Naive thymus-derived CD8-positive, alpha-beta T cell (primary cell): ENCODE measurements around the gene DAPK2. TPM values are rescaled to one million over a fixed set of nuclear protein-coding genes. Genes with fewer than 3 reads are reported as not detected.

Experiments
- ATAC-seq, 2 donors: fragments of 150-1000 bp; cut with Tn5 transposase in 1 of 2; sonication (Bioruptor Pico), chemical (Tn5 transposase) in 1 of 2; 1 replicate in 1 of 2; 2 replicates in 1 of 2; pipeline ENCODE4 v1.10.0; 2021; ENCODE audit warnings: mild to moderate bottlenecking in 2 of 2, moderate library complexity in 2 of 2
- POLR2A ChIA-PET: fragments of 350-600 bp; sonication (Branson Sonifier 250); formaldehyde crosslinking; loops from one replicate; lab custom pipeline; 2021; ENCODE audit warnings: antibody characterized with exemption; lab: Charles Lee
- DNase-seq, 10 donors: peaks; one replicate each; pipeline versions ENCODE4 v3.0.0 to v3.0.0-alpha.2; 2020 to 2022
- H3K27ac Mint-ChIP-seq, 10 donors: one replicate each; pipeline ENCODE4 v1.8.0; 2020 to 2022; ENCODE audit warnings: mild to moderate bottlenecking in 10 of 10, mixed read lengths in 10 of 10, moderate library complexity in 4 of 10, inconsistent platforms in 1 of 10
- H3K27me3 Mint-ChIP-seq, 5 donors: one replicate each; pipeline ENCODE4 v1.8.0; 2021 to 2022; ENCODE audit warnings: mixed read lengths in 5 of 5
- H3K36me3 Mint-ChIP-seq, 3 donors: one replicate each; pipeline ENCODE4 v1.8.0; 2020 to 2022; ENCODE audit warnings: mixed read lengths in 3 of 3, mild to moderate bottlenecking in 2 of 3, inconsistent platforms in 1 of 3
- H3K4me1 Mint-ChIP-seq, 4 donors: one replicate each; pipeline ENCODE4 v1.8.0; 2021 to 2022; ENCODE audit warnings: mixed read lengths in 4 of 4
- H3K4me3 Mint-ChIP-seq, 10 donors: one replicate each; pipeline ENCODE4 v1.8.0; 2020 to 2022; ENCODE audit warnings: mild to moderate bottlenecking in 10 of 10, mixed read lengths in 10 of 10, moderate library complexity in 6 of 10, inconsistent platforms in 1 of 10
- H3K9me3 Mint-ChIP-seq, 9 donors: one replicate each; pipeline ENCODE4 v1.8.0; 2020 to 2022; ENCODE audit warnings: mixed read lengths in 9 of 9, mild to moderate bottlenecking in 3 of 9, inconsistent platforms in 1 of 9, moderate library complexity in 1 of 9
- polyA plus RNA-seq, 3 donors: library from polyadenylated mRNA; unstranded; fragments of 300-500 nt; fragmentation: Illumina TruSeq; gene quantifications; one replicate each; pipeline ENCODE4 v1.2.3, GENCODE V29; 2021
- total RNA-seq, 8 experiments: library from RNA in 2 of 8; stranded (reverse) in 2 of 8; gene quantifications; one replicate each; pipeline ENCODE4 v1.2.3 and lab custom pipeline; 2021 to 2026

Gene DAPK2
- total and polyA plus RNA-seq, 5 experiments from 2014 or later, result 0.41 to 4.0 (median 1.3) TPM

DNA sequence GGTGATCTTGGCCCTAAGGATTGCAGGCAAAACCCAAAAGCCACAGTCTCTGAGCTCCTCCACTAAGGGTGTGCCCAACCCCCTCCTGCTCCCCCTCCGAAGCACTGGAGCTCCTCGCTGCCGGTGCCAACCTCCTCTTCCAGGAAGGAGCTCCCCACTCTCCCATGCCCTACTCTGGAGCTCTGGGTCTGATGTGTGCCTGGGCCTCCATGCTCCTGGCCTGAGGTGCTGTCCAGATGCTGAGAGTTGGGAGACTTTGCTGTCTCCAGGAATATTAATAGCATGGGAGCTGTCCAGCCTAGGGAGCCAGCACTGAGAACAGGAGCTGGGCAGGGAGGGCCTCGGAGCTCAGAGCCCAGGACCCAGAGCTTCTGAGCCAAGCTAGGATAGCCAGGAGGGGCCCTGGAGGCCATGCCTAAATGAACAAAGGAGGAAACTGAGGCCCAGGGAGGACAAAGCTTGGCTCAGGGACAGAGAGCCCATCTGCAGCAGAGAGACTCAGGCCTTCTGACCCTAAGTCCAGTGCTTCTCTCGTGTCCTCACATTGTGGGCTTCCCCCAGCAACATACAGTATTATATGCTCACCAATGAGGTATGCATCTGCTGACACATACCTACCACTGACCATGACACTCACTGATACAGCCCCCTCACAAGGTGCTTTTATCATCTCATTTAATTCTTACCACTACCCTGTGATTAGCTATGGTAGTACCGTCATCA, 175.6 kb downstream of the DAPK2 start:
- DNase-seq (no peak), ATAC-seq (peak in 1 of 2 donors; percentile 20)
- H3K27ac Mint-ChIP-seq, result peak overlapping the region in 1 of 10 donors; percentile 80
- H3K4me3 Mint-ChIP-seq, result no peak overlapping the region
- peaks cover 12 to 19% (median 14%) of the 10 kb centered on the region in 4 donors for H3K4me1 Mint-ChIP-seq
- peaks cover 0 to 4% (median 2%) of the 10 kb centered on the region in 9 donors for H3K9me3 Mint-ChIP-seq
- no peaks in the 10 kb centered on the region for H3K27me3 Mint-ChIP-seq
- H3K36me3 Mint-ChIP-seq, result peaks cover 0 to 4% (median 4%) of the 10 kb centered on the region in 3 donors
- POLR2A ChIA-PET, result interaction anchor here (1.6 kb wide), 1 partner anchor 10 kb away, joined by 3 read pairs; no protein-coding TSS in a partner anchor

DNA sequence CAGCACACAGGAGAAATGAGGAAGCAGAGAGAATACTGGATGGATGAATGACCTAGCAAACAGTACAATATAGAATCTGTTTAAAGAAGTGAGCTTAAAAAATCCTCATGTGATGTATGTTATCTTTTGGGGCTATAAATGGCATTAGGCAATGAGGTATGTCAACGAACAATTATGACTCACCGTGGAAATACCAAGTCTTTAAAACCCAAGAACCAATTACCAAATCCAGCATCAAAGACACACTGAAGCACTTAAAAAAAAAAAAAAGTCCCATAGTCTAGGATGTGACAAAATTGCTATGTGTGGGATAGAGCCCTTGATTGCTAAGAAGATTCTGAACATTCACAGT, 176.3 kb downstream of the DAPK2 start:
- ATAC-seq (peak; percentile 63 to 82), DNase-seq (no peak)
- no peak overlapping the region for H3K4me3 Mint-ChIP-seq
- peaks cover 12 to 19% (median 14%) of the 10 kb centered on the region in 4 donors for H3K4me1 Mint-ChIP-seq
- H3K27ac Mint-ChIP-seq, result peak overlapping the region in 4 of 10 donors; percentile 22 to 54 (median 50)
- POLR2A ChIA-PET, result interaction anchor here (0.6 to 1.6 kb wide), 2 partner anchors 10 to 291 kb away, joined by 3 to 4 read pairs; no protein-coding TSS in a partner anchor
- H3K27me3 Mint-ChIP-seq, result no peaks in the 10 kb centered on the region
- peaks cover 0 to 4% (median 4%) of the 10 kb centered on the region in 3 donors for H3K36me3 Mint-ChIP-seq
- H3K9me3 Mint-ChIP-seq, result peaks cover 0 to 4% (median 2%) of the 10 kb centered on the region in 9 donors

DNA sequence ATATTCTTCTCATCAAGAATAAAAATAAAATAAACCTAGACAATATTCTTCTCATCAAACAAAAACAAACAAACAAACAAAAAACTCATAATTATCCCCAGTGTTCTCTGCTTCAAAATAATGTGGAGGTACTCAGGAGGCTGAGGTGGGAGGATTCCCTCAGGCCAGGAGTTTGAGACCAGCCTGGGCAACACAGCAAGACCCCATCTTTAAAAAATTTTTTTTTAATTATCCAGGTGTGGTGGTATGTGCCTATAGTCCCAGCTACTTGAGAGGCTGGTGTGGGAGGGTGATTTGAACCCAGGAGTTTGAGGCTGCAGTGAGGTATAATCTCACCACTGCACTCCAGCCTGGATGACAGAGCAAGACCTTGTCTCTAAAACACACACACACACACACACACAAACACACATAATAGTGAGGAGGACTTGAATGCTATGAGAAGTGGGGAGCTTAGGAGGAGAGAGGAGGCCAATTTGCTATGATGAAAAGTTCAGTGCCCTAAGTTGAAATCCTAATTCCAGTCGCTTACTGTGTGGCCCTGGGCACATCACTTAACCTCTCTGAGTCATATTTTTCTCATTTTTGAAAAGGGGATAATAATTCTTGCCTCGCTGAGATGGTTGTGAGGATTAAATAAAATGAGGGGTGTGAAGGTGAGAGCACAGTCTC, 176.8 kb downstream of the DAPK2 start:
- Mint-ChIP-seq H3K27ac (peak overlapping the region in 4 of 10 donors; percentile 22 to 54 (median 50)), H3K9me3 (peaks cover 0 to 4% (median 2%) of the 10 kb centered on the region in 9 donors), H3K4me3 (no peak overlapping the region), H3K36me3 (peaks cover 0 to 4% (median 4%) of the 10 kb centered on the region in 3 donors), H3K27me3 (no peaks in the 10 kb centered on the region), H3K4me1 (peaks cover 12 to 19% (median 14%) of the 10 kb centered on the region in 4 donors)
- DNase-seq (no peak), ATAC-seq (peak in 1 of 2 donors; percentile 14)
- POLR2A ChIA-PET, result interaction anchor here (0.6 to 1.6 kb wide), 2 partner anchors 9 to 291 kb away, joined by 3 to 4 read pairs; no protein-coding TSS in a partner anchor

DNA sequence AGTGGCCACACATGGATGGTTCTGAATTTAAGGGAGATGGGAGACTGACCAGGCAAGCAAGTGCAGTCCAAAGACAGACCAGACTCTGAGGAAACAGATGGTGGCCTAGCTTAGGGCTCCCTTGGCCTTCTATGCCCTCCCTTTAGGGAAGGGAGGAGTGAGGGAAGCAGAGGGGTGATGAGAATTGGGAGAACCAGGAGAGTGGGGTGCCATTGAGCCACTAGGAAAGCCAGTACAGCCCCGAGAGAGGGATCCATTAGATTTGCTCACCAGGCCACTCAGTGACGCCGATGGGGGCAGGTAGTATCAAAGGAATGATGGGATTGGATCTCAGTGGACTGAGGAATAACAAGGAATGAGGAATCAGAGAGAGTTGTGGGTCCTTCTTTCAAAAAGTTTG, 182.1 kb downstream of the DAPK2 start:
- Mint-ChIP-seq H3K4me3 (no peak overlapping the region), H3K27me3 (no peaks in the 10 kb centered on the region), H3K36me3 (no peaks in the 10 kb centered on the region), H3K4me1 (peaks cover 36 to 47% (median 41%) of the 10 kb centered on the region in 4 donors), H3K27ac (peak overlapping the region in 4 of 10 donors; percentile 25 to 43 (median 30)), H3K9me3 (no peaks in the 10 kb centered on the region)
- DNase-seq (no peak), ATAC-seq (no peak)
- POLR2A ChIA-PET, result interaction anchor here (0.7 to 1.9 kb wide), 2 partner anchors 30 to 34 kb away, joined by 3 to 6 read pairs; partner anchors contain the start of gene HERC1

DNA sequence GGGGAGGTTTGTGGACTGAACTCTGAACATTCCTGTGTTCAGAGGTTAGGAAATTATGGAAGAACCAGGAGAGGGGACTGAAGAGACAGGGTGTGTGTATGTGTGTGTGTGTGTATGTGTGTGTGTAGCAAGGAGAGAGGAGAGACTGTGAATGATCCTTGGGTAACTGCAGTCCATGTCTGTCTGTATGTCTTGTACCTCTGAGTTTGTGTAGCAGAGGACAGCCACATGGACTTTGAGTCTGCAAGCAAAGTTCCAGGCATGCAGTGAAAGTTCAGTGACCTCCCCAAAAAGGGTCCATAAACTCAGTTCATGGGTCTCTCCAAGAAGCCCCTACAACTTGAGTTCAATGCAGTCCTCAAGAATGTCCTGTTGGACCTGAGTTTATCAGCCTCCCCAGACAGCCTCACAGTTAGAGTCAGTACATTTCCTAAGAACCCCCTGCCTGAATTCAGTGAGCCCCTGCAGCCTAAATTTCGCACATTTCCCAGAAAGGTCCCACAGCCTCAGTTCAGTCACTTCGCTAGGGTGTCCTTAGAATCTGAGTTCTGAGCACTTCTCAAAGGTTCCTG, 184.3 kb downstream of the DAPK2 start:
- ATAC-seq (no peak), DNase-seq (no peak)
- no peaks in the 10 kb centered on the region for H3K27me3 Mint-ChIP-seq
- peak overlapping the region; percentile 53 to 98 (median 88) for H3K27ac Mint-ChIP-seq
- POLR2A ChIA-PET, result interaction anchor here (0.6 to 0.7 kb wide), 2 partner anchors 60 to 1444 kb away, joined by 4 read pairs; no protein-coding TSS in a partner anchor
- peaks cover 42 to 66% (median 60%) of the 10 kb centered on the region in 4 donors for H3K4me1 Mint-ChIP-seq
- peak overlapping the region in 2 of 10 donors; percentile 30 to 51 for H3K4me3 Mint-ChIP-seq
- H3K9me3 Mint-ChIP-seq, result no peaks in the 10 kb centered on the region
- H3K36me3 Mint-ChIP-seq, result no peaks in the 10 kb centered on the region

DNA sequence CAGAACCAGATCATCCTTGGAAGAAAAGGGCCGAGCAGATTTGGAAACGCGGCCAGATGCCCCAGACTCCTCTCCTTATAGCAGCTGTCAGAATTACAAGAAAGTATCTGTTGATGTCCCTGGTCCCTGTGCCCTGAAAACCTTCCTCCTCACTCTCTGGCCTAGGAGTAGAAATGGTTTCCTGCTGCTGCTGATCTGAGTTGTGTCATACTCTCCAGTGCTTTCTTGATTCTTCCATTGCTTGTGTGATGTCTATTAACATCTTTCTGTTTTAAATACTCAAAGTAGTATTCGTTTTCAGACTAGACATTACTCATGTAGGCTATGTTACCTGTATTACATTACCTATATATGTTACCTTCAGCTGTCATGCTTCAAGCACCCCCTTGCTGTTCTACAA, 185.7 kb downstream of the DAPK2 start:
- ATAC-seq (peak; percentile 22 to 32), DNase-seq (no peak)
- Mint-ChIP-seq H3K27me3 (no peaks in the 10 kb centered on the region), H3K9me3 (no peaks in the 10 kb centered on the region), H3K27ac (peak overlapping the region; percentile 85 to 98 (median 97)), H3K36me3 (no peaks in the 10 kb centered on the region), H3K4me3 (peak overlapping the region; percentile 25 to 88 (median 73)), H3K4me1 (peaks cover 43 to 65% (median 61%) of the 10 kb centered on the region in 4 donors)
- POLR2A ChIA-PET, result interaction anchor here (0.5 to 3.4 kb wide), 13 partner anchors 10 to 356 kb away, joined by 3 to 40 read pairs (median 3); partner anchors contain the start of genes HERC1 and USP3

DNA sequence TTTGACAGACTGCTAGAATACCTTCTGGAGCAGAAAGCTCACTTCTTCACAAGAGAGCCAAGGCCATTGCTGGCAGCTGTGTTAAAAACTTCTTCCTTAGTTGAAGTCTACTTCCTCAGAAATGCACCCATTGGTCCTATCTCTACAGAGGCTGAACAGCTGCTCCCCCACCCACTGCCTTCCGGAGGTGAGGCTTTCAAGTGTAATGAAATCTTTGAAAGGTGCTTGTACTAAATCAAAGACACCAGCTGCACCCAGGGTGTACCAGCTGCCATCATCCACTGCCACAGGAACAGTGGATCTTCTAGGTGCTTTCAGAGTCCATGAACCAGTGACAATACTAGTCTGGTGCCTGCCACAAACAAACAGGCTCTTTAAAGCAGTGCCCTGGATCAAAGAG, 186.1 kb downstream of the DAPK2 start:
- H3K9me3 Mint-ChIP-seq, result no peaks in the 10 kb centered on the region
- peak; percentile 32 to 86 (median 67) for DNase-seq
- no peaks in the 10 kb centered on the region for H3K36me3 Mint-ChIP-seq
- POLR2A ChIA-PET, result interaction anchor here (0.5 to 3.4 kb wide), 14 partner anchors 10 to 356 kb away, joined by 3 to 40 read pairs (median 3); partner anchors contain the start of genes HERC1 and USP3
- H3K4me1 Mint-ChIP-seq, result peaks cover 43 to 68% (median 63%) of the 10 kb centered on the region in 4 donors
- peak overlapping the region; percentile 25 to 88 (median 73) for H3K4me3 Mint-ChIP-seq
- peak overlapping the region; percentile 85 to 98 (median 97) for H3K27ac Mint-ChIP-seq
- ATAC-seq, result peak; percentile 96 to 97
- no peaks in the 10 kb centered on the region for H3K27me3 Mint-ChIP-seq

DNA sequence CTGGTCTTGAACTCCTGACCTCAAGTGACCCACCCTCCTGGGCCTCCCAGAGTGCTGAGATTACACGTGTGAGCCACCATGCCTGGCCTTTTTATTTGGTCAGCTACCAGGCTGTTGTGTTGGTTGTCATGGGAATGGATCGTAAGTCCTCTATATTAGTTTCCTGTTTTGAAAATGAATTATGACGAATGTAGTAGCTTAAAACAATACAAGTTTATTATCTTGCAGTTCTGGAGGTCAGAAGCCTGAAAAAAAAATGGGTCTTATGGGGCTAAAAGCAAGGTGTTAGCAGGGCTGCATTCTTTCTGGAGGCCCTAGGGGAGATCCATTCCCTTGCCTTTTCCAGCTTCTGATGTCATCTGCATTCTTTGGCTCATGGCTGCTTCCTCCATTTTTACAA, 187.4 kb downstream of the DAPK2 start:
- H3K27ac Mint-ChIP-seq, result peak overlapping the region; percentile 85 to 98 (median 97)
- peaks cover 37 to 68% (median 63%) of the 10 kb centered on the region in 4 donors for H3K4me1 Mint-ChIP-seq
- DNase-seq (peak in 3 of 10 donors; percentile 17 to 28 (median 21)), ATAC-seq (peak; percentile 10 to 24)
- POLR2A ChIA-PET, result interaction anchor here (0.6 to 3.4 kb wide), 5 partner anchors 20 to 645 kb away, joined by 3 to 40 read pairs (median 3); partner anchors contain the start of genes HERC1 and PPIB
- H3K4me3 Mint-ChIP-seq, result peak overlapping the region in 6 of 10 donors; percentile 7 to 74 (median 50)
- no peaks in the 10 kb centered on the region for H3K9me3 Mint-ChIP-seq
- H3K36me3 Mint-ChIP-seq, result no peaks in the 10 kb centered on the region
- H3K27me3 Mint-ChIP-seq, result no peaks in the 10 kb centered on the region

DNA sequence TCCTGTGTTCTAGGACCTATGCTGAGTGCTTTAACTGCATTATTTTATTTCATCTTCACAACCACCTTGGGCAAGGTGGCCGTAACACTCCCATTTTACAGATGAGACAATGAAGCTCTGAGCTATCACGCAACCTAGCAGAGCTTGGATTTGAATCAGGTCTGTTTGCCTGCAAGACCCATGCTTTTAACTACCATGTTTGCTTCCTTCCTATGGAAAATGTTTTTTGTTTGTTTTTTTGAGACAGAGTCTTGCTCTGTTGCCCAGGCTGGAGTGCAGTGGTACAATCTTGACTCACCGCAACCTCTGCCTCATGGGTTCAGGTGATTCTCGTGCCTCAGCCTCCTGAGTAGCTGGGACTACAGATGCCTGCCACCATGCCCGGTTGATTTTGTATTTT, 187.8 kb downstream of the DAPK2 start:
- DNase-seq (no peak), ATAC-seq (no peak)
- Mint-ChIP-seq H3K36me3 (no peaks in the 10 kb centered on the region), H3K4me1 (peaks cover 36 to 67% (median 63%) of the 10 kb centered on the region in 4 donors), H3K9me3 (no peaks in the 10 kb centered on the region), H3K27ac (peak overlapping the region; percentile 84 to 98 (median 97)), H3K4me3 (peak overlapping the region in 4 of 10 donors; percentile 31 to 54 (median 42)), H3K27me3 (no peaks in the 10 kb centered on the region)
- POLR2A ChIA-PET, result interaction anchor here (0.6 to 3.4 kb wide), 6 partner anchors 9 to 646 kb away, joined by 3 to 40 read pairs (median 3); partner anchors contain the start of genes HERC1 and PPIB

DNA sequence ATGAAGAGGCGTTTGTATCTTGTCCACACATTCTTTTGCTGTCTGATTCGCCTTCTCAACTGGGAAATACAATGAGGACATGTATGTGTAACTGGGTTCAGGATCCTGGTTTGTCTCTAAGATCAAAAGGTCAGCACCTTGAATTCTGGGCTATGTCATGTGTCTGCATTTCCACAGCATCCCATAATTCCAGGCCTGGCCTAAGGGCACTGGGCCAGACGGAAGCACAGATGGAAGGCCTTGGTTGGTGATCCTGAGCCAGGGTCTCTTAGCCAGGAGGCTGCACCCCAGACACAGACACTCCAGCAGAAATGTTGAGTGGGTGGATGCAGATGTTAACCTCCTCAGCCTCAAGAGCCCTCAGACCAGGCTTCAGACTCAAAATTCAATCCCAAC, 188.8 kb downstream of the DAPK2 start:
- Mint-ChIP-seq H3K4me3 (no peak overlapping the region), H3K9me3 (no peaks in the 10 kb centered on the region), H3K36me3 (no peaks in the 10 kb centered on the region), H3K27ac (peak overlapping the region in 9 of 10 donors; percentile 13 to 98 (median 90)), H3K27me3 (no peaks in the 10 kb centered on the region), H3K4me1 (peaks cover 34 to 65% (median 56%) of the 10 kb centered on the region in 4 donors)
- no peak for DNase-seq
- POLR2A ChIA-PET, result interaction anchor here (1.0 to 3.4 kb wide), 2 partner anchors 8 to 24 kb away, joined by 3 to 40 read pairs; partner anchors contain the start of gene HERC1
- ATAC-seq, result no peak
